A549 (cell line): ENCODE data around the gene C1orf50. TPM values are rescaled to one million over a fixed set of nuclear protein-coding genes. Genes with fewer than 3 reads are reported as not detected.

Experiments used
- ATAC-seq, 2 experiments: fragments of 200-7000 bp in 1 of 2; fragments of >200 bp in 1 of 2; cut with Nextera tagmentation in 1 of 2; cut with Tn5 transposase in 1 of 2; 3 replicates each; pipeline versions ENCODE4 v1.8.0 to v1.9.1; 2018 to 2020; ENCODE audit warnings: mild to moderate bottlenecking in 1 of 2, moderate library complexity in 1 of 2
- CTCF ChIA-PET: fragments of 300-600 bp; sonication (Branson Sonifier 250); formaldehyde crosslinking; extraction: SDS; loops from one replicate; lab custom pipeline; 2021; ENCODE audit warnings: antibody characterized with exemption, inconsistent platforms; lab: Yijun Ruan, JAX
- POLR2A ChIA-PET: fragments of 350-600 bp; formaldehyde crosslinking; extraction: SDS; loops from one replicate; lab custom pipeline; 2021; ENCODE audit warnings: antibody characterized with exemption, inconsistent platforms; lab: Yijun Ruan, JAX
- DNase-seq, 2 experiments: peaks; one replicate each; pipeline versions ENCODE4 v3.0.0 to v3.0.0-alpha.2; 2011 to 2016; ENCODE audit warnings: low read depth in 1 of 2, low spot score in 1 of 2
- FAIRE-seq: peaks from 2 replicates; lab custom pipeline; 2011; peaks lifted over from hg19 to GRCh38; lab: Jason Lieb, UNC
- H3K27ac ChIP-seq, 2 experiments: fragments of >200 bp; sonication (Bioruptor Twin); formaldehyde crosslinking; 3 replicates each; pipeline ENCODE4 v1.5.1; 2016 to 2017
- H3K4me1 ChIP-seq: fragments of >200 bp; sonication (Bioruptor Twin); formaldehyde crosslinking; 3 replicates; pipeline ENCODE4 v1.6.1; 2016
- H3K4me2 ChIP-seq: fragments of >200 bp; sonication (Bioruptor Twin); formaldehyde crosslinking; 3 replicates; pipeline ENCODE4 v1.6.1; 2016
- H3K4me3 ChIP-seq: fragments of >200 bp; sonication (Bioruptor Twin); formaldehyde crosslinking; 3 replicates; pipeline ENCODE4 v1.5.1; 2016
- H3K9me3 ChIP-seq: fragments of >200 bp; sonication (Bioruptor Twin); formaldehyde crosslinking; 3 replicates; pipeline ENCODE4 v1.6.1; 2016
- ATOH8 ChIP-seq: fragments of 250-450 bp; sonication (Bioruptor Pico); IDR thresholded peaks from 2 replicates; pipeline ENCODE4 v1.5.0; 2020; ENCODE audit warnings: low read depth, mild to moderate bottlenecking, moderate library complexity
- BHLHE40 ChIP-seq: IDR thresholded peaks from 2 replicates; pipeline ENCODE4 v1.6.1; 2012; ENCODE audit warnings: low read depth, low read length, inconsistent platforms
- CHD2 ChIP-seq: fragments of 150-350 bp; IDR thresholded peaks from 2 replicates; pipeline ENCODE4 v1.6.1; 2014; ENCODE audit warnings: low read length; ENCODE audit not compliant: partially characterized antibody
- CTCF ChIP-seq: fragments of >200 bp; sonication (Bioruptor Twin); formaldehyde crosslinking; IDR thresholded peaks from 3 replicates; pipeline ENCODE4 v1.5.1; 2016
- FOXS1 ChIP-seq: fragments of 250-450 bp; sonication (Bioruptor Pico); IDR thresholded peaks from 2 replicates; pipeline ENCODE4 v1.5.0; 2020; ENCODE audit warnings: mild to moderate bottlenecking, moderate library complexity
- GATA3 ChIP-seq: IDR thresholded peaks from 2 replicates; pipeline ENCODE4 v1.6.1; 2012; ENCODE audit warnings: borderline replicate concordance
- HEYL ChIP-seq: fragments of 250-450 bp; sonication (Bioruptor Pico); IDR thresholded peaks from 2 replicates; pipeline ENCODE4 v1.8.0; 2021; ENCODE audit warnings: mild to moderate bottlenecking, moderate library complexity
- HOXB13 ChIP-seq: fragments of 250-450 bp; sonication (Bioruptor Pico); IDR thresholded peaks from 2 replicates; pipeline ENCODE4 v1.5.0; 2020; ENCODE audit warnings: low read depth, mild to moderate bottlenecking, moderate library complexity
- JUNB ChIP-seq: fragments of >200 bp; sonication (Bioruptor Twin); formaldehyde crosslinking; IDR thresholded peaks from 2 replicates; pipeline ENCODE4 v1.6.1; 2016
- KDM1A ChIP-seq: fragments of 200-600 bp; sonication (generic); IDR thresholded peaks from 2 replicates; pipeline ENCODE4 v1.6.1; 2016; ENCODE audit warnings: low read depth, mild to moderate bottlenecking
- MAX ChIP-seq: IDR thresholded peaks from 2 replicates; pipeline ENCODE4 v1.6.1; 2012
- PHF8 ChIP-seq: fragments of 200-600 bp; sonication (generic); IDR thresholded peaks from 2 replicates; pipeline ENCODE4 v1.6.1; 2016; ENCODE audit warnings: low read depth, mild to moderate bottlenecking, antibody characterized with exemption, moderate library complexity, borderline replicate concordance
- POLR2A ChIP-seq: IDR thresholded peaks from 2 replicates; pipeline ENCODE4 v1.6.1; 2012; ENCODE audit warnings: mild to moderate bottlenecking, low read length
- REST ChIP-seq: fragments of 200-600 bp; sonication (generic); IDR thresholded peaks from 2 replicates; pipeline ENCODE4 v1.6.1; 2016; ENCODE audit warnings: antibody characterized with exemption, mild to moderate bottlenecking, moderate library complexity
- TFCP2L1 ChIP-seq: fragments of 250-450 bp; sonication (Bioruptor Pico); IDR thresholded peaks from 2 replicates; pipeline ENCODE4 v1.5.0; 2021; ENCODE audit warnings: mild to moderate bottlenecking
- USF2 ChIP-seq: fragments of 450-650 bp; IDR thresholded peaks from 2 replicates; pipeline ENCODE4 v1.6.1; 2014; ENCODE audit warnings: antibody characterized with exemption
- WGBS: methylation state at CpG from one replicate; pipeline ENCODE4 v1.1.6; 2017; ENCODE audit errors: missing lambda C conversion rate; 5-methylcytosine and 5-hydroxymethylcytosine counted together
- polyA plus RNA-seq, 4 experiments: library from polyadenylated mRNA; depleted of rRNA in 3 of 4; stranded (reverse); fragments of >200 nt; fragmentation: RNase III in 1 of 4; extraction: RNeasy Plus Mini Kit Qiagen cat#74134 plus additional on column Dnase treatment in 1 of 4; gene quantifications; 2 replicates in 3 of 4; 3 replicates in 1 of 4; pipeline ENCODE4 v1.2.3, GENCODE V29; 2011 to 2017
- TF ChIP-seq, protein P1 (sequence below): fragments of 250-450 bp; sonication (Bioruptor Pico); IDR thresholded peaks from 2 replicates; pipeline ENCODE4 v1.5.0; 2021; ENCODE audit warnings: mild to moderate bottlenecking, moderate library complexity, borderline replicate concordance

The C1orf50 gene
- polyA plus RNA-seq, 2 of the 4 experiments (the other 2 are of a cell fraction), result 1.9 to 2.6 TPM

GRCh38 chr1:42736571-42737200 is 30.4 kb upstream of the C1orf50 start:
- ChIA-PET POLR2A (no interaction called here), CTCF (interaction anchor here (1.3 to 2.3 kb wide), 2 partner anchors 9 to 29 kb away, joined by 3 to 11 read pairs; no protein-coding TSS in a partner anchor)
- H3K27ac ChIP-seq, result no peak overlapping the region
- no peak for FAIRE-seq
- no peaks in the 10 kb centered on the region for H3K4me1 ChIP-seq
- no peak for DNase-seq
- no peak overlapping the region for H3K4me2 ChIP-seq
- WGBS, result 95% methylated on average over 7 of the region's 8 CpGs
- H3K4me3 ChIP-seq, result no peak overlapping the region
- H3K9me3 ChIP-seq, result no peaks in the 10 kb centered on the region
- no peak for ATAC-seq
- TF ChIP-seq MAX, result no peak
- no peak for TF ChIP-seq GATA3
- TF ChIP-seq, protein P1, sequence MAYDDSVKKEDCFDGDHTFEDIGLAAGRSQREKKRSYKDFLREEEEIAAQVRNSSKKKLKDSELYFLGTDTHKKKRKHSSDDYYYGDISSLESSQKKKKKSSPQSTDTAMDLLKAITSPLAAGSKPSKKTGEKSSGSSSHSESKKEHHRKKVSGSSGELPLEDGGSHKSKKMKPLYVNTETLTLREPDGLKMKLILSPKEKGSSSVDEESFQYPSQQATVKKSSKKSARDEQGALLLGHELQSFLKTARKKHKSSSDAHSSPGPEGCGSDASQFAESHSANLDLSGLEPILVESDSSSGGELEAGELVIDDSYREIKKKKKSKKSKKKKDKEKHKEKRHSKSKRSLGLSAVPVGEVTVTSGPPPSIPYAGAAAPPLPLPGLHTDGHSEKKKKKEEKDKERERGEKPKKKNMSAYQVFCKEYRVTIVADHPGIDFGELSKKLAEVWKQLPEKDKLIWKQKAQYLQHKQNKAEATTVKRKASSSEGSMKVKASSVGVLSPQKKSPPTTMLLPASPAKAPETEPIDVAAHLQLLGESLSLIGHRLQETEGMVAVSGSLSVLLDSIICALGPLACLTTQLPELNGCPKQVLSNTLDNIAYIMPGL, result no peak
- TF ChIP-seq HOXB13 (CRISPR knock-in tag), result no peak
- no peak for TF ChIP-seq CTCF
- TF ChIP-seq FOXS1, result no peak
- TF ChIP-seq USF2, result no peak
- no peak for TF ChIP-seq TFCP2L1
- TF ChIP-seq ATOH8 (CRISPR knock-in tag), result no peak
- no peak for TF ChIP-seq KDM1A
- TF ChIP-seq CHD2, result no peak
- TF ChIP-seq REST, result no peak
- no peak for TF ChIP-seq JUNB
- no peak for TF ChIP-seq BHLHE40
- no peak for TF ChIP-seq POLR2A

DNA sequence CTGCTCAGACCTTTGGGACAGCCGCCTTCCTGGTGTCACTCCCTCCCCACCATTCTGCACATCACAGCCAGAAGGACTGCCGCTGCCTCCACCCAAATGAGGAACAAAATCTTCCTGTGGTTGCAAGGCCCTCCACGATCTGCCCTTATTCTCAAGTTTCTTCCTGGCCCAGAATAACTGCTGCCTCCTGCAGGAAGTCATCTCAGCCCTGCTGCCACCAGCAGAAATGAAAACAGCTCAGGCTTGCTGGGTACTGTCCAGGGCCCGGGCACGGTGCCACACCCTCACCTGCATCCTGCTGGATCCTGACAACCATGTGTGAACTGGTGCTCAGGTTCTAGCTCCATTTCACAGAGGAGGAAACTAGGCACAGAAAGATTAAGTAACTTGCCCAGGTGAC is 29.8 kb upstream of the C1orf50 start:
- FAIRE-seq, result no peak
- CTCF ChIA-PET, result interaction anchor here (0.8 to 2.3 kb wide), 3 partner anchors 8 to 20 kb away, joined by 3 to 11 read pairs (median 3); no protein-coding TSS in a partner anchor

More for the DNA sequence above, 29.8 kb upstream of the C1orf50 start:
- Histone ChIP-seq H3K4me1 (no peaks in the 10 kb centered on the region), H3K27ac (no peak overlapping the region), H3K4me3 (no peak overlapping the region)
- POLR2A ChIA-PET, result no interaction called here
- WGBS, result 56% methylated on average over 4 of the region's 5 CpGs
- ATAC-seq (no peak), DNase-seq (no peak)
- TF ChIP-seq HEYL (no peak), PHF8 (no peak), TFCP2L1 (no peak)
- TF ChIP-seq, all 56 proteins: peak for 0
- no peak overlapping the region for H3K4me2 ChIP-seq
- no peaks in the 10 kb centered on the region for H3K9me3 ChIP-seq
